GM12878 (cell line): ENCODE data around the gene PDCD1LG2. TPM values are rescaled to one million over a fixed set of nuclear protein-coding genes. Genes with fewer than 3 reads are reported as not detected.
"Not testable (repeated sequence)": the region's sequence is repeated elsewhere in the genome, so short reads cannot be mapped to it uniquely, and the experiment has no call there.

Experiments used
- ATAC-seq: fragments of 200-7000 bp; cut with Tn5 transposase; 3 replicates; pipeline ENCODE4 v1.9.1; 2020; ENCODE audit warnings: mild to moderate bottlenecking, moderate library complexity
- BruUV-seq: library from RNA; stranded (reverse); fragments of 400-500 nt; replicated peaks from 2 replicates; lab custom pipeline; 2021; lab: Mats Ljungman, UMichigan
- CTCF ChIA-PET: fragments of 300-600 bp; sonication (Branson Sonifier 250); formaldehyde crosslinking; extraction: SDS; loops from one replicate; lab custom pipeline; 2021; ENCODE audit warnings: inconsistent platforms; lab: Yijun Ruan, JAX
- POLR2A ChIA-PET: fragments of 350-600 bp; formaldehyde crosslinking; extraction: SDS; loops from one replicate; lab custom pipeline; 2021; ENCODE audit warnings: inconsistent platforms; lab: Charles Lee
- RAD21 ChIA-PET: fragments of 300-600 bp; sonication (Branson Sonifier 250); formaldehyde crosslinking; loops from one replicate; lab custom pipeline; 2023; ENCODE audit warnings: antibody characterized with exemption; ENCODE audit not compliant: unreplicated experiment; lab: Charles Lee
- SMC1A ChIA-PET: fragments of 300-600 bp; sonication (Branson Sonifier 250); formaldehyde crosslinking; loops from one replicate; lab custom pipeline; 2023; ENCODE audit not compliant: unreplicated experiment, uncharacterized antibody; lab: Charles Lee
- DNase-seq: peaks from one replicate; pipeline ENCODE4 v3.0.0-alpha.2; 2011; ENCODE audit warnings: low read depth, low spot score
- FAIRE-seq: peaks from 3 replicates; lab custom pipeline; 2011; peaks lifted over from hg19 to GRCh38; lab: Jason Lieb, UNC
- H2AFZ ChIP-seq: 2 replicates; pipeline ENCODE4 v1.6.0; 2011; ENCODE audit warnings: low read depth, low read length, control low read depth; ENCODE audit not compliant: control insufficient read depth
- H3K27ac ChIP-seq: 2 replicates; pipeline ENCODE4 v1.5.1; 2011; ENCODE audit warnings: control low read depth; ENCODE audit not compliant: control insufficient read depth, insufficient read depth
- H3K27me3 ChIP-seq, 2 experiments: replicated peaks in 1 of 2; 2 replicates each; pipeline versions ENCODE4 v1.6.0 to v1.6.1; 2011; ENCODE audit warnings: low read length in 1 of 2; ENCODE audit not compliant: control insufficient read depth in 2 of 2, insufficient read depth in 2 of 2
- H3K36me3 ChIP-seq, 2 experiments: 2 replicates each; pipeline ENCODE4 v1.5.1; 2011; ENCODE audit warnings: low read length in 1 of 2; ENCODE audit not compliant: control insufficient read depth in 2 of 2, insufficient read depth in 2 of 2
- H3K4me1 ChIP-seq: 2 replicates; pipeline ENCODE4 v1.6.1; 2011; ENCODE audit warnings: mild to moderate bottlenecking, low read length, moderate library complexity, mixed read lengths; ENCODE audit not compliant: control insufficient read depth, insufficient read depth
- H3K4me2 ChIP-seq: 2 replicates; pipeline ENCODE4 v1.6.0; 2011; ENCODE audit warnings: control low read depth; ENCODE audit not compliant: control insufficient read depth, insufficient read depth
- H3K4me3 ChIP-seq: fragments of 200-600 bp; sonication (generic); 2 replicates; pipeline ENCODE4 v1.5.1; 2016
- H3K79me2 ChIP-seq: 2 replicates; pipeline ENCODE4 v1.6.0; 2011; ENCODE audit warnings: low read length; ENCODE audit not compliant: control insufficient read depth, insufficient read depth
- H3K9ac ChIP-seq: 2 replicates; pipeline ENCODE4 v1.8.0; 2011; ENCODE audit warnings: low read length, control low read depth, mixed read lengths; ENCODE audit not compliant: control insufficient read depth, insufficient read depth
- H3K9me3 ChIP-seq: replicated peaks from 3 replicates; pipeline ENCODE4 v1.5.1; 2011; ENCODE audit warnings: mild to moderate bottlenecking, low read length; ENCODE audit not compliant: control insufficient read depth, insufficient read depth
- H4K20me1 ChIP-seq: 2 replicates; pipeline ENCODE4 v1.6.0; 2011; ENCODE audit not compliant: control insufficient read depth, insufficient read depth
- BMI1 ChIP-seq: fragments of 450-650 bp; IDR thresholded peaks from 2 replicates; pipeline ENCODE4 v1.6.1; 2016; ENCODE audit warnings: mild to moderate bottlenecking, moderate library complexity, borderline replicate concordance
- DPF2 ChIP-seq: fragments of 450-650 bp; IDR thresholded peaks from 2 replicates; pipeline ENCODE4 v1.6.1; 2017; ENCODE audit warnings: mild to moderate bottlenecking
- MEF2A ChIP-seq: IDR thresholded peaks from 2 replicates; pipeline ENCODE4 v1.6.1; 2011; ENCODE audit warnings: low read depth, mild to moderate bottlenecking, low read length, moderate library complexity; ENCODE audit not compliant: insufficient read depth
- MEF2B ChIP-seq: fragments of 450-650 bp; IDR thresholded peaks from 2 replicates; pipeline ENCODE4 v1.6.1; 2018; ENCODE audit warnings: mild to moderate bottlenecking, moderate library complexity; ENCODE audit not compliant: partially characterized antibody, poor library complexity, severe bottlenecking
- SPI1 ChIP-seq: IDR thresholded peaks from 2 replicates; pipeline ENCODE4 v1.6.1; 2011; ENCODE audit warnings: low read depth, mild to moderate bottlenecking, low read length, moderate library complexity, borderline replicate concordance; ENCODE audit not compliant: insufficient read depth
- WGBS: methylation state at CpG from one replicate; pipeline ENCODE4 v1.1.6; 2016; ENCODE audit warnings: low lambda C conversion rate; ENCODE audit not compliant: insufficient replicate concordance, insufficient coverage; ENCODE audit errors: missing lambda C conversion rate; 5-methylcytosine and 5-hydroxymethylcytosine counted together
- in situ Hi-C: fragments of 300-500 bp; cut with MboI; formaldehyde crosslinking; loops from 9 replicates; pipeline ENCODE4 v1.14.3; 2018; ENCODE audit warnings: mixed read lengths
- intact Hi-C: fragments of 100-400 bp; cut with micrococcal nuclease; formaldehyde crosslinking; loops from one replicate; pipeline ENCODE4 v1.14.2; 2022; ENCODE audit not compliant: unreplicated experiment
- polyA plus RNA-seq, 11 experiments: library from polyadenylated mRNA; depleted of rRNA in 4 of 11; unstranded in 6 of 11; stranded (reverse) in 5 of 11; fragments of >200 nt; fragmentation: Nextera tagmentation in 4 of 11; fragmentation: Illumina TruSeq in 1 of 11; extraction: Ambion mirVana in 4 of 11; extraction: Trizol in 1 of 11; gene quantifications; 1 replicate in 1 of 11; 2 replicates in 10 of 11; pipeline versions ENCODE4 v1.2.1 to v1.2.3, GENCODE V29; 2011 to 2016; ENCODE audit warnings: inconsistent platforms in 2 of 11, missing spikeins in 2 of 11, low read depth in 1 of 11
- total RNA-seq, 4 experiments: library from RNA; depleted of rRNA in 3 of 4; stranded (reverse); fragments of >200 nt in 3 of 4; fragmentation: Illumina TruSeq in 1 of 4; extraction: Trizol in 1 of 4; gene quantifications; 2 replicates each; pipeline versions ENCODE4 v1.2.1 to v1.2.3, GENCODE V29; 2013 to 2021

PDCD1LG2 gene
- total and polyA plus RNA-seq, 10 of the 15 experiments (the other 5 are each of a cell fraction or from before 2014, with no cell fraction given): 1.5 to 37.3 (median 3.0) TPM

GRCh38 chr9:5470816-5471215 is 39.5 kb upstream of the PDCD1LG2 start:
- ATAC-seq: no peak; the same call in 2 of the 3 replicates
- Histone ChIP-seq H3K4me3 (no peak overlapping the region), H3K79me2 (no peaks in the 10 kb centered on the region)
- RAD21 ChIA-PET: interaction anchor here (1.3 kb wide), 1 partner anchor 10 kb away, joined by 3 read pairs; no protein-coding TSS in a partner anchor
- TF ChIP-seq SPI1 (no peak), BMI1 (no peak), MEF2B (no peak), MEF2A (no peak), DPF2 (no peak)
- TF ChIP-seq, all 136 proteins: peak for 0
- no TSS peak for BruUV-seq
- no peak overlapping the region for H3K4me2 ChIP-seq
- H2AFZ ChIP-seq: no peak overlapping the region
- H3K27ac ChIP-seq: no peak overlapping the region
- intact Hi-C loops: no loop called here
- ChIA-PET POLR2A (no interaction called here), SMC1A (interaction anchor here (0.7 kb wide), 1 partner anchor 40 kb away, joined by 3 read pairs; no protein-coding TSS in a partner anchor), CTCF (interaction anchor here (0.8 kb wide), 1 partner anchor 10 kb away, joined by 3 read pairs; no protein-coding TSS in a partner anchor)
- no peaks in the 10 kb centered on the region for H3K9me3 ChIP-seq
- no peak overlapping the region for H3K9ac ChIP-seq
- 97% methylated on average over 3 of the region's 3 CpGs for WGBS
- no peaks in the 10 kb centered on the region for H3K27me3 ChIP-seq
- no peak for DNase-seq
- in situ Hi-C loops: no loop called here
- FAIRE-seq: no peak
- no peaks in the 10 kb centered on the region for H4K20me1 ChIP-seq
- H3K4me1 ChIP-seq: peaks cover 4% of the 10 kb centered on the region
- peaks cover 2 to 13% of the 10 kb centered on the region in 2 experiments for H3K36me3 ChIP-seq

- intact Hi-C loops, H3K27me3 ChIP-seq, RAD21 ChIA-PET, POLR2A ChIA-PET, H3K27ac ChIP-seq, H2AFZ ChIP-seq, H3K9ac ChIP-seq, in situ Hi-C loops, H3K4me3 ChIP-seq, H3K4me2 ChIP-seq, H4K20me1 ChIP-seq, H3K36me3 ChIP-seq, H3K79me2 ChIP-seq, CTCF ChIA-PET, FAIRE-seq, BruUV-seq, ATAC-seq, H3K9me3 ChIP-seq, DNase-seq: not testable (repeated sequence)
- 82% methylated on average over 2 of the region's 2 CpGs for WGBS
- SMC1A ChIA-PET: interaction anchor here (1.3 to 7.6 kb wide), 5 partner anchors 10 to 109 kb away, joined by 3 to 74 read pairs (median 19); partner anchors contain the start of gene CD274
- H3K4me1 ChIP-seq: peaks cover 17% of the 10 kb centered on the region
Observed at GRCh38 chr9:5475611-5476010, 34.7 kb upstream of the PDCD1LG2 start.
